NCI-H2081 (cell line): ENCODE measurements around the gene TUBA1C.
"Not testable (repeated sequence)": the region's sequence is repeated elsewhere in the genome, so short reads cannot be mapped to it uniquely, and the experiment has no call there.

Source experiments
- DNase-seq, 2 experiments: peaks; one replicate each; lab custom pipeline; 2025; lab: John Stamatoyannopoulos, UW

Gene TUBA1C

GRCh38 chr12:49264873-49265792 lies at the start of gene TUBA1C:
Gene TUBA1C, plus strand, starts transcription at chr12:49265082. Its CDS starts 100 bp downstream, at chr12:49265182.
- peak; percentile 92 to 94 for DNase-seq

DNA sequence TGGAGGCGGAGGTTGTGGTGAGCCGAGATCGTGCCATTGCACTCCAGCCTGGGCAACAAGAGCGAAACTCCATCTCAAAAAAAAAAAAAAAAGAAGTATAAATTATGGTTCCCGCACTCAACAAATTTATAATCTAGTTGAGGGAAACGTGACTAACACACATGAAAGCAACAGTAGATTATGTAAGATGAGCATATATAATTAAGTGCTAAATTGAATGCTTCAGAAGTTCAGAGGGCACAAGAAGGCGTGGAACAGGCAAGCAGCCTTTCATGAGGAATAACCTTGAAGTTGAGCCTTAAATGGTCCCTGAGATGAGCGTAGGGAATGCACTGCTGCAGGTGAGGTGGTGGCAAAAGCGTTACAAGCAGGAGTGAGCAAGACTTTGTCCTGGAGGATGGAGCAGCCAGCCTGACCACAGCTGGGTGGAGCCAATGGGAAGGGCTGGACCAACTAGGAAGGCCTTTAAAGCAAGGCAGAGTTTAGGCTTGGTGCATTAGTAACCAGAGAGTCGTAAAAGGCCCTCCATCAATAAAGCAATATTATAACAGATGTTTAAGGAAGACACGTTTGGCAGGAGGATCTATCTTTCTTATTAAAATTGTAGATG lies 45.4 kb upstream of the TUBA1C start:
- no peak for DNase-seq

GRCh38 chr12:49220972-49221371 lies 43.9 kb upstream of the TUBA1C start:
- DNase-seq = no peak

- no peak for DNase-seq
These were observed 41.8 kb upstream of the TUBA1C start for GRCh38 chr12:49223122-49223521.

DNA sequence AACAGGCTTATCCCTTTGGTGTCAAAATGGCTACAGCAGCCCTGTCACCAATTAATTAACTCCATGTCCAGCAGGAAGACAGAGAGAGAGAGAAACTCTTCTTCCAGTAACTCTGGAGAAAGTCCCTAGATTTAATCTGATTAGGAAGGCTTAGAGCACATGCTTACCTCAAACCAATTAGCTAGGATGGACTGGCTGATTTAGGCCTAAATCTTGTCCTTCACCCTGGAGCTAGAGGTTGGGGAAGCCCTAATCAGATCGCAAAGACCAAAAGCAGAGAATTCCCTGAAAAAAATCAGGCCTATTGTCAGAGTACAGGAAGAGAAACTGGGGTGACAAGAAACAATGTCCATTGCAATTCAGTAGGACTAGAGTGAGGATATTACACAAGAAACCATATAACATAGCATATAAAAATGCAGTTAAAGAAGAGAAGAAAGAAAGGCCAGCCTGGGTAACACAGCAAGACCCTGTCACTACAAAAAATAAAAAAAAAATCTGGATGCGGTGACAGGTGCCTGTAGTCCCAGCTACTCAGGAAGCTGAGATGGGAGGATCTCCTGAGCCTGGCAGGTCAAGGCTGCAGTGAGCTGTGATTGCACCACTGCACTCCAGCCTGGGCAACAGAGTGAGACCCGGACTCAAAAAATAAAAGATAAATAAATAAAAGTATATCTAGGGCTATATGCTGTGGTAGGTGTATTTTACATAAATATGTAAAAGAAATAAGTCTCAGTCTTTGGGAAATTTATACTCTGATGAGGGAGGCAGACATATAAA lies 41.1 kb upstream of the TUBA1C start:
- DNase-seq = no peak

DNA sequence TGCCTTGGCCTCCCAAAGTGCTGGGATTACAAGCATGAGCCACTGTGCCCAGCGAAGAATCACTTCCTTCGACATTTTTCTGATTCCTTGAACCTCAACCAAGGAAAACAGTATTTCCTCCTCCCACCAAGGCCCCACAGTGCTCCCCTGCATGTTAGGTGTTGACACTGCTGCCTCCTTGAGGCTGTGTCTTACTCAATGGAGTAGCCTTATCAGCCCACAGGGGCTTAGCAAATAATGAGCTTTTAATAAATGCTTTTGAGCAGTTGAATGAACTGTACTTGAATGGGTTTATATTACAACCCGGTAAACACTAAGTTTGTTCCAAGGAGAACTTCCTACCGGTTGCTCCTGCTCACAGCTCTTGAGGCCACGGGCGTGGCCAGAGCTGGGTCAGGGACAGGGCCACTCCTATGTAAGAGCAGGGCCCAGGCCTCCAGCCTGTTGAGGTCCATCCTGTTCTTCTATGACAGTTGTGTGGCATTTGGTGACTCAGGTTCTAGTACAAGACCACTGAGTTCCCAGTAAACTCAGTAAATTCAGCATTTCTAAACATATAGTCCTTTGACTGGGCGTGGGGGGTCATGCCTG lies 39.2 kb upstream of the TUBA1C start:
- no peak for DNase-seq

GRCh38 chr12:49227713-49228112 lies 37.2 kb upstream of the TUBA1C start:
- DNase-seq = peak; percentile 25 to 73

DNA sequence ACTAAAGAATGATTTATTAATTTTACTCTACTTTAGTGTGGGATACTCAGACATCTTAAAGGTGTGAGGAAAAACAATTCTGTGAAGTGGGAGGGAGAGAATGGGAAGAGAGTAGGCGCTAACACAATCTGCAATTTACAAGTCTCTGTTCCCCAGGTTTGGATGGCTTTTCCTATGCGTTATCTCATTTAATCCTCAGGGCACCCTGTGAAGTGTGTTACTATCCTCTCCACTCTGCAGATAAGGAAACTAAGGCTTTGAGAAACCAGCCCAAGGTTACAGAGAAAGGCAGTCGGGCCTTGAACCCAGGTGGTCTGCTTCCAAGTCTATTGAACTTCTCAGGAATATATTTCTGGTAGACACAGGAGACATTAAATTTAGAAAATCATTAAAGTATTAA lies 36.2 kb upstream of the TUBA1C start:
- no peak for DNase-seq

DNA sequence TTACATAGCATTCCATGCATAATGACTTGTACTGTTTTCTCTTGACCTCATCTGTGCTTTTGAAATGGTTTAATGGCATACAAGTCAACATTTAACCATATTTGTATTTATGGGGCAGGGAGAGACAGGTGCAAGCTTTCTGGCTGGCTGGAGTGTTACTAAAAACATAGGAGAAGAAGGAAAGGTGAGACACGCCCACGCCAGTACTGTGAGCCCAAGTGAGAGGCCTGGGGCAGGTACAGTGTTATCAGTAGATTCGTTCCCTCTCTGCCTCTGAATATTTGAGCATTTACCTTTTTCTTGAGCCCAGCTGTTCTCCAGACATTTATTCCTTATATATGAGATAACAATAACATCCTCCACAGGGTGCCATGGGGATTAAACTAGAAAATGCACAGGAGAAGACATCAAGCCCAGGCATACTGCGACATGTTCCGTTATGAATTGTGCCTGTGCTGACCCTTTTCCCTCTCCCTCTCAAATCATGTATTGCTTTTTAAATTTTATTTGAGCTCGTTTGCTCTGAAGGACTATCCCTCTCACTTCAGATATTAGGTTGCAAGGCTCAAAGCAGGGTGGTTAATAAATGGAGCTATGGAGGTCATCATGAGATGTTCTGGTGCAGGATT lies 34.6 kb upstream of the TUBA1C start:
- peak; percentile 72 to 86 for DNase-seq

GRCh38 chr12:49230805-49231194 lies 34.1 kb upstream of the TUBA1C start:
- no peak for DNase-seq

- peak; percentile 27 to 71 for DNase-seq
These were observed 32.8 kb upstream of the TUBA1C start for GRCh38 chr12:49231878-49232655.

DNA sequence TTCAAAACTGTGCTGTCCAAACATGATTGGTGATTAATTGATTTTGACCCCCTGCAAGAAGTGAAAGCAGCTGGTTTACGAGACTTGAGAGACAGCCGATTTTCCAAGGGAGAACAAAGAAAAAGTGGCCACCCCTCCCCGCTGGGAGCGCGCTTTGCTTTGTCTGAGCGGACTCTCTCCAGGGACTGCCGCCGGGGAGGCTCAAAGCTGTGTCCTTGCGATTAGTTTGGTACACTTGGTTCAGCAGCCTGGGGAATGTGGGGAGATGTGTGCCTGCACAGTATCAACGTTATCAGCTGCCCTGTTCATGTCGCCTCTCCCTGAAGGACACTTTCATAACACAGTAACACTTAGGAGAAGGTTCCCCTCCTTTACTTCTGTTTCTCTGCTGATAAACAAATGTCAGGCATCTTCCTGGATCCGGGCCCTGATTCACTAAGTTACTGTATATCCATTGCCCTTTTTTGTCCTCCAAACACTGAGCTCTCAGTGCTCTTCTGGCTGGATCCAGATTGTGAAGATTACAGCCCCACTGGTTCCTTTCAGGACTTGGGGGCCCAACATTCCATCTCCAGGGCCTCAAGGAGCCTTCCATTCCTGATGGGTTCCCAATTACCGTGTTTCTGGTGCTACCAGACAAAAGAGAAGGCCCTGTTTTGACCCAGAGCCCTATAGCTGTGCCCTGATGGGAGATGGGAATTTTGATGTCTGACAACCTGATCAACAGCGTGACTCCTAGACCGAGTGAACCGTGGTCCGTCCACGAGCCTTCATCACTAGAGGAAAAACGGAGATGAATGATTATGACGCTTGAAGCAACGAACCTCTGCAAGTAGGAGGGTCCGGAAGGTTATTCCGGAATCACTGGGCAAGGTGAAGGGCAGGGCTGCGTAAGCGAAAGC lies 31.7 kb upstream of the TUBA1C start:
- DNase-seq = peak; percentile 85 to 86

DNA sequence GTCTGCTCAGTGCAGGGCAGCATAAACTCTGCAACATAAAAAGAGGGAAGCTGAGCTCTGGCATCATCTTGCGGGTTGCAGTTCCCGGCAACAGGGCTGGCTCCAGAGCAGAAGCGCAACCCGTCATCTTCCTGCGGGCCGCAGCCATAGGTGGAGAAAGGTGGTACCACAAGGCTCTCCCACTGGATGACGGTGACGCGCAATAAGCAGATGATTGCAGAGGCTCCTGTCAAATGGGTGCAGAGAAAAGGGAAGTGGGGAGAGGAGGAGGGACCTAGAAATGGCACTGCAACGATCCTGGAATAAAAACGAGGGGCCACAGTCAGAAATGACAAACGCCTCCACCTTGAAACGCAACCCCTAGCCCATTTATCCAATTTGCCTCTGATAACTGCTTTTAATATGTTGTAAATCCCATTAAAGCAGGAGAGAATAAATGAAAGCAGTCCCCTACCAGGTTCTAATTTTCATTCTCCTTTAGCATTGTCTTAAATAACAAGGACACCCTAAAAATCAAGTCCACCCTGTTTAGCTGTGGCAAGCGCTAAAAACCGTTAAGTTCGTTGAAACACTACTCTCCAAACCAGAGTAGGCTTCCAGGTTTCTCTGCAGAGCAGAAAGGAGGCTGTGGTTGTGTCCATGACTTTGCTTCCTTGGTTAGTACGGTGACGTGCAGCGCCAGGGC lies 30.9 kb upstream of the TUBA1C start:
- peak; percentile 93 to 98 for DNase-seq

- no peak for DNase-seq
These were observed 28.5 kb upstream of the TUBA1C start for GRCh38 chr12:49236423-49236822.

DNA sequence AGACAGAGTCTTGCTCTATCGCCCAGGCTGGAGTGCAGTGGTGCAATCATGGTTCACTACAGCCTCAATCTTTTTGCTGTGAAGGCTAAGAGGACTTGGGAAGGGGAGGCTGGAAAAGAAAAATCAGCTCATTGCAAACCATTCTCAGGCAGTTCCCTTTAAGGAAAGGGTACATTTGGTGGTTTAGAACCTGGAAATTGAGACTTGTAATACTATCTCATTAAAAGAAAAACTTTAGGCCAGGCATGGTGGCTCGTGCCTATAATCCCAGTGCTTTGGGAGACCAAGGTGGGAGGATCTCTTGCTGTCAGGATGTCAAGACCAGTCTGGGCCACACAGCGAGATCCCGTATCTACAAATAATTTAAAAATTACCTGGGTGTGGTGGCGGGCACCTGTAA lies 21.3 kb upstream of the TUBA1C start:
- DNase-seq = no peak

DNA sequence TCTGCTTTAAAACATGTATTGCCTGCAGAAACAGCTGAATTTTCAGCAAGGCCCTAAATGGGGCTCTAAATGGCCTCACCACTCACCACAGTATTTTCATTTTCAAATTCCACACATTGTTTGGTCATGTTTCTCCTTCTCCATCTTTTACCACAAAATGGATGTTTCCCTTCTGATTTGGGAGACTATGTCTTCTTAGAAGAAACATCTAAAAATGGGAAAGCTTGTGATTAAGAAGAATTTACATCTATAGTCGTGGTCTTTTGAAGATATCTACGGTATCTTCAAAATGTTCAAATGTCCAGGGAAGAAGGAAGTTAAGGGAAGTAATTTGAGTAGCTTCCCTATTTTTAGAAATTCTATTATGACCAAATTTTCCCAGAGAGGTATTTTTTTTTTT lies 20.7 kb upstream of the TUBA1C start:
- DNase-seq = no peak

GRCh38 chr12:49251357-49251756 lies 13.5 kb upstream of the TUBA1C start:
- no peak for DNase-seq

- no peak for DNase-seq
These were observed 11.8 kb upstream of the TUBA1C start for GRCh38 chr12:49253033-49253623.

- DNase-seq = not testable (repeated sequence)
These were observed 9.4 kb upstream of the TUBA1C start for GRCh38 chr12:49255456-49255855.
